Loucy (cell line): ENCODE data around the gene FANK1.

ENCODE experiments used
- EZH2phosphoT487 ChIP-seq: fragments of 200-600 bp; IDR thresholded peaks from 2 replicates; pipeline ENCODE4 v1.6.1; 2018; ENCODE audit warnings: antibody characterized with exemption, mild to moderate bottlenecking, moderate library complexity, borderline replicate concordance
- TF ChIP-seq, protein P1 (sequence below): fragments of 200-600 bp; sonication (generic); conservative IDR thresholded peaks from 2 replicates; pipeline ENCODE4 v1.5.1; 2014; ENCODE audit warnings: mild to moderate bottlenecking, antibody characterized with exemption, low read length

DNA sequence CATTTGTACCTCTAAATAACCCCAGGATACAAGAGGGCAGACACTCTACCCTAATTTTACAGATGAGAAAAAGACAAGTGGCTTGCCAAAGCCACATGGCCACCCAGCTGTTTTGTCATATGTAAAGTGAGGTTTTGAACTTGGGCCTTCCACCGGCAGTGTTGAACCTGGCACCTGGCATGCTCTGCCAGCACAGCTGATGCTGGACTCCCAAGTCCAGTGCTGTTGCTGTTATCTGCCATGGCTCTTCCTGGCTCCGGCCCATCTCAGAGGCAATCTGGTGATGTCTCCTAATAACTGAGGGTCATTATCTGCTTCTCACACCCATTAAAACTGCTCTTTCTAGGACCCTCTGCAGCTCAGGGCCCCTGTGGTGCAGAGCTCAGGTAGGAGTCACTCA lies 48.0 kb upstream of the FANK1 start:
- TF ChIP-seq, protein P1, sequence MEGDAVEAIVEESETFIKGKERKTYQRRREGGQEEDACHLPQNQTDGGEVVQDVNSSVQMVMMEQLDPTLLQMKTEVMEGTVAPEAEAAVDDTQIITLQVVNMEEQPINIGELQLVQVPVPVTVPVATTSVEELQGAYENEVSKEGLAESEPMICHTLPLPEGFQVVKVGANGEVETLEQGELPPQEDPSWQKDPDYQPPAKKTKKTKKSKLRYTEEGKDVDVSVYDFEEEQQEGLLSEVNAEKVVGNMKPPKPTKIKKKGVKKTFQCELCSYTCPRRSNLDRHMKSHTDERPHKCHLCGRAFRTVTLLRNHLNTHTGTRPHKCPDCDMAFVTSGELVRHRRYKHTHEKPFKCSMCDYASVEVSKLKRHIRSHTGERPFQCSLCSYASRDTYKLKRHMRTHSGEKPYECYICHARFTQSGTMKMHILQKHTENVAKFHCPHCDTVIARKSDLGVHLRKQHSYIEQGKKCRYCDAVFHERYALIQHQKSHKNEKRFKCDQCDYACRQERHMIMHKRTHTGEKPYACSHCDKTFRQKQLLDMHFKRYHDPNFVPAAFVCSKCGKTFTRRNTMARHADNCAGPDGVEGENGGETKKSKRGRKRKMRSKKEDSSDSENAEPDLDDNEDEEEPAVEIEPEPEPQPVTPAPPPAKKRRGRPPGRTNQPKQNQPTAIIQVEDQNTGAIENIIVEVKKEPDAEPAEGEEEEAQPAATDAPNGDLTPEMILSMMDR: no peak
- no peak for TF ChIP-seq EZH2phosphoT487
